Activated CD4-positive, alpha-beta T cell treated with anti-CD3 and anti-CD28 coated beads for 24 hours (primary cell): ENCODE data around the gene SLC10A7.

Experiments used
- DNase-seq, 2 donors: peaks; one replicate each; pipeline ENCODE4 v3.0.0-alpha.2; 2020; ENCODE audit warnings: low read depth in 2 of 2

SLC10A7 gene

DNA sequence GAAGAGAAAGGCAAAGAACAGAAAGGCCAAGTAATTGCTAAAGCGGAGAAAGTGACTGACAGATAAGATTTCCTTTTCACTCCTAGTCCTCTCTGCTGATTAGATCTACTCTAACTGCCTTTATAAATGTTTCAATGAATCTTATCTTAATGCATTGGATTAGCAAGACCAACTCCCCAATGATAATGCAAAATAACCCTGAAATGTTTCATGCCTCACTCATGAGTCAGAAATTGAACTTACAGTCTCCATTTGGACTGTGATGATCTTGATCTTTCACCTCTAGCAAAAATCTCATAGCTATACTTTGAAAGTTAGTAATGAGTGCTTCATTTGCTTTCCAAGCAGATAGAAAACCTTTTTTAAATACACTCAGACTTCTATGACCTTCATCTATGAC, 26.5 kb downstream of the SLC10A7 start:
- DNase-seq = no peak

DNA sequence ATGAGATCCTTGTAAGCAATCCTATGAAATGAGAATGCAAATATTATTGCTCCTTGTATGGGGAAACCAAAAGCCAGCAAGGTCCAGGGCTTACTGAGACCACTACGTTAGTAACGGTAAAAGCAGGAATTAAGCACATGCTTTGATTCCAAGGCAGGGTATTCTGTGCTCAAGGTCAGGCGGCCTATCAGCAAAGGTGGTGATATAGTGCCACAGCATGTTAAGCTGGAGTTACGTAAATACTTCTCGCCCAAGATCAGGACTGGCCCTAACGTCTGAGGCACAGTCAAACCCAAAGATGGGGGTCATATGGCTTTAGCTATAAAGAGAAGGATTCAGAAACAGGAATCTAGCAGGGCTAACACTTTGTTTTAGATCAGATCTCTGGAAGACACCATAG, 27.6 kb downstream of the SLC10A7 start:
- no peak for DNase-seq

DNA sequence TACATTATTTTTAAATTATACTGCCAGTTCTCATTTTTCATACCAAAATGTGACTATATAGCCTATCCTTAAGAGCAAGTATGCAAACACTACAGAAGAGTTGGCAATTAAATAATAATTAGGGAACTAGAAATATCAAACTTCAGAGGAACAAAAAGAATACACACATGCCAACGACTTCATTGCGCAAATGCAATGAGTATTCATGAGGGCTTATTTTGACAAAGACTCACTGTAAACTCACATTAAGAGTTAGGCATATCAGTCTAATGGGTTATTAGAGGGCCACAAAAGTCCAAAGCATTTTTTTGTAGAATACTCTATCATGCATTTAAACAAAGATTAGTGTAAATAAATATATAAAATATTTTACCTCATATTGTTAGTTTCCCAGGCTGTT, 31.6 kb downstream of the SLC10A7 start:
- DNase-seq = no peak

DNA sequence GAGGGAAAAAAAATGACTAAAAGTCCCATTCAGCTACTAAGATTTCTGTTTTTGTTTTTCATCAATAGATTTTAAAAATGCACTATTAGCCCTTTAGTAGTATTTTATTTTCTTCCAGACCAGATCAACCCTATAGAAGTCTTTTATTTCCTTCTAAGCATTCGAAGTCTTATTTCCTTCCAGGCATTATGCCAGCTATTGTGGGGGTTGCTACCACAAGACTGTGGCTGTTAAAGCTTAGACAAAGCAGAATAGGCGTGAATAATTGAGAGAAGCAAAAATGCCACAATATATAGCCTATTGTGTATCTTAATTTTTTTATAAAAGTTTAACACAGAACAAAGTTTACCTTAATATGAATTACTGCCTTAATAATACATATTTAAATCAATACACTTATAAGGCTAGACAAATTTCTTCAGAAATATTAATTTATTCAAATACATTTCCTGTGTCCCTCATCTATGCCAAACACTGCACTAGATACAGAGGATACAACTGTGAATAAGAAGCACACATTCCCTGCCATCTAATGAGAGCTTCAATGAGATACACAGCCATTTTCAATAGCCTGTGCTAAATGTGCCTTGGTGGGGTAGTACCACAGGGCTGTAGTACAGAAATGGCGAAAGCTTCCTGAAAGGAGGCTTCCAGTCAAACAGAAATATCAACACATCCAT, 33.1 kb downstream of the SLC10A7 start:
- DNase-seq = no peak

DNA sequence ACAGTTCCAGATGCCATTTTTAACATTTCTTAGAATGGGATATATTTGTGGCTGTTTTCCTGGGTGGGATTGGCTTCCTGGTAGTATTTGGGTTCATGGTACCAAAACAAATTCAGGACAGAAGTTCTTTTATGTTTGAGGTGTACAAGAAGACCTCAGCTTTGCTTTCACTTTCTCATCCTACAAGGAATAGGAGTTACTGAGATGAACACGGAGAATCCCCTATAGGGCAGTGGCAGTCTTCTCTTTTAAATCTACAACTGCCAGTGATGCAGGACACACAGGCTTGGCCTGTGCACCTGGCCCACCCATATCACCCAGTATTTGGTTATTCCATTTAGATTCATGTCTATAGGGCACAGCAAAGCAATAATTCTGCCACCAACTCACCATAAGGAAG, 35.2 kb downstream of the SLC10A7 start:
- no peak for DNase-seq

DNA sequence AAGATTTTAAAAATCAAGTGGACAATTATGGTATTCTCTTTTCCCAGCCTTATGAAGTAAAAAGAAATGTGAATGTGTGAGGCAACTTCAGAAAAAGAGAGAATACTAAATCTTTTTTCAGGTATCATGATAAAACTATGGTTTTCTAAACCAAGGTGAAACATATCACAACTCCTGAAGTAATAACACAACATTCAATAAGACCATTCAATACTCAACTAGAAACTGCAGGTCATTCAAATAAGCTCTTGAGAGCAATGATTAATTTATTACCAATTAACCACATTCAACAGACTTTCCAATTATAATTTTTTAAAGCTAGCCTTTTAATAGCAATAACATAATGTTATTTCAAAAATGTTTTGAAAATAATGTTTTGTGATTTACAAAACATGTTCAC, 35.8 kb downstream of the SLC10A7 start:
- DNase-seq = no peak

DNA sequence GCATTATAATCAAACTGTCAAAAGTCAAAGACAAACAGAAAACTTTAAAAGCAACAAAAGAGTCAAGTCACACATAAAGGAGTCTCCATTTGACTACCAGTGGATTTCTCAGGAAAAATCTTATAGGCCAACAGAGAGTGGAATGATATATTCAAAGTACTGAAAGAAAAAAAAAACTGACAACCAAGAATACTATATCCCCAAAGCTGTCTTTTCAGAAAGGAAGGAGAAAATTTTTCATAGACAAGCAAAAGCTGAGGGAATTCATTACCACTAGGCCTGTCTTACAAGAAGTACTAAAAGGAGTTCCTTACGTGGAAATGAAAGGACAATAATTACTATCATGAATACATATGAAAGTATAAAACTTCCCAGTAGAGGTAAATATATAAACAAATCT, 39.0 kb downstream of the SLC10A7 start:
- DNase-seq = no peak

DNA sequence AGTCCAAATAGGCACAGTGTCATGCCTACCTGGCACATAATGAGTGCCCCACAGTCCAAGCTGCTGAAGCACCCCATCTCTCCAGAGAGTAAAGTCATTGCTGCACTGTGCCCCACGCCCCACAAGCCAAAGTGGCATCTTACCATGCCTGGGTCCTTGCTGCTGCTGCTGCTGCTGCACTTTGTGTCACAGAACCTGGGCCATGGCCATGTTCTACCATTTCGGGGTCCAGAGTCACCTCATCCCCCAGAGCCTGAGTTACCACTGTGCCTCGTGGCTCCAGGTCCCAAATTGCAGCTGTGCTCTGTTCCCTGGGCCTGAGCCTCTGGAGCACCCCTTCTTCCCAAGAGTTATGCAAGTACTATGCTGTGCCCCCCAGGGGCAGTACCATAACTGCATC, 40.5 kb downstream of the SLC10A7 start:
- DNase-seq = no peak

DNA sequence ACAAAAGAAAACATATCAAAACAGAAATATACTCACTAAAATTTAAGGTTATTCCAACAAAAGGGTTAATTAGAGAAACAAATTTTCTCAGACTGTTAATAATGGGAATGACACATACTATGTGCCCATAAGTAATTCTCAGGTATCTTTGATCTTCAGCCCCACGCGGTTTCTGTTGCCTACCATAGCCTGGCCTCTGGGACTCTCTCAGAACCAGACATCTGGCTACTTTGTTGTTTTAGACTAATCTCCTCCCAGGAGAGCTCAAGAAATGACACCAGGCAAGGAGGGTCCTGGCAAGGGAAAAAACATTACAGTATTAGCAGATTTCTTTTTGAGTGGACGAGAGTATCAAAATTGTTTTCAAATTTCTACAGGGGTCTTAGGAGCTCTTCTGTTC, 43.7 kb downstream of the SLC10A7 start:
- DNase-seq = no peak

DNA sequence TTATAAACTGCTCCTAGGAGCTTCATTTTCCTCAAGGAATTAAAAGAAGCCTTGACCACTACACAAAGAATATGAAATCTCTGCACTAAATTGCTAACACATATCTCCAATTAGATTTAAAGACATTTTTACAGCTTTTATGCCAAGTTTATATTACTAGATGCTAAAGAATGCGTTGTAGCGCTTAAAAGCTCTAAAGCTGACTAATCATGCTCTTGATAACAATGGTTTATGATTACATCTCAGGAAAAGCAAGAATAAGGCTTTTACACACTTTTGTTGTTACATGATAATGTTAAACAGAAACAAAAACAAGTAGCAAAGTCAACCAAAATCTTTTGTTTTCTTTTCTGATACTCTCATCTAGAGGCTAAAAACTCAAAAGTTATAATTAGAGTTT, 44.7 kb downstream of the SLC10A7 start:
- DNase-seq = no peak

DNA sequence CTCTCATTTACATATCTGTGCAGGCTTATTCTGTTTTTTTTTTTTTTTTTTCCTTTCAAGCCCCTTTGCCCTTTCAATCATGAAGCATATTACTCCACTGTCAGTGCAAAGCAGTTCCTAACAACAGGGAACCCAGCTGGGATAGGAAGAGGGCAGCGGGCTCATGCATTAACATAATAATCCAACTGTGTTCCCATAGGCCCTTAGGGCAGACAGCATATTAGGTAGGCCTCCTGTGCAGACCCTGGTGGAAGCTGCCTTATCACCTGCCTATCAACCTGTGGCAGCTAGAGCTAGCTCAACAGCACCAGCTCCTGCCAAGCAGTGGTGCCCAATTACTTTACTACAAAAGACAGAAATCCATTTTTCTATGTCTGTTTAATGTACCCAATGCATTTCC, 49.3 kb downstream of the SLC10A7 start:
- no peak for DNase-seq

DNA sequence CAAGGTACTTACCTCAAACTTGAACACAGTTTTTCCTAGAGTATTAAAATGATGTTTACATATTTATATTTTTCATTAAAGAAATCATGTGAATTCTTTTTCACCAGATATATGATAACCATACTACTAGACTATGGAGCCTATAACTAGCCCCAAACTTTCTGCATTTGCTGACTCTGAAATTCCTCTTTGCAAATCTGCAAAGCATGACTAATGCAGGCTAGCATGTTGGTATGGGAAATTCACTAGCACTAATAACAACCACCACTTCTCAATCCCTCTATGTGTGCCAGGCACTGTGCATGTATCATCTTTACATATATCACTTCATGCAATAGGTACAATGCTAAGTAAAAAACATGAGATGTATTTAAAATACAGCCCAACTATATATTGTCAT, 51.1 kb downstream of the SLC10A7 start:
- DNase-seq = no peak

DNA sequence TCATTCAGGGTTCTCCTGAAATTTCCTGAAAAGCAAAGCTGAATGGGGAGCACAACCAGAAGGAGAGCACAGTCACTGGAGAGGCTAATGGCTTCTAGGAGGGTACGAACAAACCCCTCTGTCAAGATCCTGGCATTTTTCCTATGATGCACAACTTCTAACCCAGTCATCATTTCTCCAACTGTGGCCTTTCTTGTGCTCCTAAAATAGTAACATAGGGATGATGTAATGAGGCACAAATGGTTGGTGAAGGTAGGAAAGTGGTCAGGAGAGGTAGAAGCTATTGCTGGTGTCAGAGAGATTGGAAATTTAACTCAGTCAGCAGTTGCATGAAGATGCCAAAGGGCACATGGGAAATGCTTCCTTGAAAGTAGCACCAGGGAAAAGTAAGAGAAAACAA, 52.7 kb downstream of the SLC10A7 start:
- DNase-seq = no peak

DNA sequence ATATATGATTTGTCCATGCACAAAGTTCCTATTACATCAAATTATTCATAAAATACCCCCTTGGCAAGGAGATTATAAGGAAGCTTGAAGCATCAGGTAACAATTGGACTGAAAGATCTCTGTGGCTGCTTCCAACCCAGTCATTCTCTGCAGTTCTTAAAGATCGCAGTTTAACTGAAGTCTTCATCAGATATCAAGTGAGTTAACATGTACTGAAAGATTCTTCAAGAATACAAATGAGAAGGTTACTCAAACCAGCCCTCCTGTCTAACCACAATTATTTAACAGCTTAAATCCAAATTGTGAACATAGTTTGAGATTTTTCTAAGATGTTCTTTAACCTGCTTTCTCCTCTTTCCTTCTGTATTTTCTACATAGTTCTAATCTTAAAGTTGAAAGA, 56.1 kb downstream of the SLC10A7 start:
- no peak for DNase-seq

DNA sequence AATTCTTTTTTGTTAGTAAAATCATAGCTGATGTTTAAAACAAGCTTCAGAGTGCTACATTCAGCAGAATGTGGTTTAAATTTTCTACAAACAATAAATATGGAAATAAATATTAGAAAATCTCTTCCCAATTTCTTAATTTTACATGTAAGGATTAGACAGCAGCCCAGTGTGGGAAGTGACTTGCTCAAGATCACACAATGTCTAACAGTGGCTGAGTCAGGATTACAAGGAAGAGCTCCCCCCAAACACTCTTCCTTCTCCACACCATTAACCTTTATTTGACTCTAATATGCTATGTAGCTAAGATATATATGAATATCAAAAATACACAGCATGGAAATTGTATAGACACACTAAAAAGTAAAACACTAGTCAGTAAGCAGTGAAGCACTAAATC, 59.5 kb downstream of the SLC10A7 start:
- no peak for DNase-seq

DNA sequence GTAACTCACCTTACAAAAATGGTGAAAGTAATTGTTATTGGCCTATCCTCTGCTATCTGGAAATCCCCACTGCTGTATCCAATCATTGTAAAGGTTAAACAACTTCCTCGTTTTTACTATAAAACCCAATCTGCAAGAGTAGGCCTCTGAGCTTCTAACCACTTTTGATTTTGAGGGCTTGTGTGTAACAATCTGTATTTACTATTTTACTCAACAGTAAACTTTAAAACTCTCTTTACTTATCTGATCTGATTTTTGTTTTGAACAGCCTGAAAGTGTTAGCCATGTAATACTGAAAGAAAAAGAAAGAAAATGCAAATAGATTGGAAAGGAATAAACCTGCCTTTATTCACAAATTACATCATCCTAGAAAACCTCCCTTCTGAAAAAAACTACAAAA, 63.1 kb downstream of the SLC10A7 start:
- no peak for DNase-seq

DNA sequence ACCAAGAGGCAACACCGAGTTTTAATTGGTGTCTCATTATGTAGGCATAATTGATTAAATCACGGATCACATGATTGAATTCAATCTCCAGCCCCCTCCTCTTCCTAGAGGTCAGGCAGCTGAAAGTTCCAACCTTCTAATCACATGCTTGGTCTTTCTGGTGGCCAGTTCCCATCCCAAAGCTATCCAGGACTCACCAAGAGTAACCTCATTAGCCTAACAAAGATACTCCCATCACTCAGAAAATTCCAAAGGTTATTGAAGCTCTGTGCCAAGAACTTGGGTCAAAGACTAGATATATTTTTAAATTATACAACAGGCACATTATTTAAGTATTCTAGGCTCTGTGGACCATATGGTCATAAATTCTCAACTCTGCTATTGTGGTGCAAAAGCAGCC, 65.1 kb downstream of the SLC10A7 start:
- DNase-seq = no peak

DNA sequence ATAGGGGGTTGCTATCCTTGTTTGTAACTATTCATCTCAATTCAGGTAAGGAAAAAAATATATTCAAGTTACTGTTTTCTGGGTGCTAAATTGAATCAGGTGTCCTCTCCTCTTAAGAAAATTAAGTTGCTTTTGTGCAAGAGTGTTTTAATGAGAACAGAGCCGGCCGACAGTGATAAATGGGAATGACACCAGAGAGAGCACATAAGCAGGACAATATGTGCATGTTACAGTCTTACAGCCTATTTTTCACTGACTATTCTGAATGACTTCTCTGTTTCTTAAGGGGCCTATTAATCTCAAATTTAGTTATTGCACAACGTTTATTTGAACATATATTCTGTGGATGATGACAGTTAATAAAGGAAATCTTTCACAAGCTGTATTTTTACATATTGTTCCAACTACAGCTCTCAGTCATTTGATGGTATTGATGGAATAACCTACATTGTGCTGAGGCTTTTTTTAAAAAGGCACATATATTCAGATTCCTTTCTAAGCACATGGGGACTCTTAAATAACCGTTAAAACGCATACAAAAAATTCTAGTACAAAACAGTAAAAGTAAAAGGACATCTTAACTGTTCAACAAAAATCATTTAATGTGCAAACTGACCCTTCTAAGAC, 68.4 kb downstream of the SLC10A7 start:
- DNase-seq = no peak

DNA sequence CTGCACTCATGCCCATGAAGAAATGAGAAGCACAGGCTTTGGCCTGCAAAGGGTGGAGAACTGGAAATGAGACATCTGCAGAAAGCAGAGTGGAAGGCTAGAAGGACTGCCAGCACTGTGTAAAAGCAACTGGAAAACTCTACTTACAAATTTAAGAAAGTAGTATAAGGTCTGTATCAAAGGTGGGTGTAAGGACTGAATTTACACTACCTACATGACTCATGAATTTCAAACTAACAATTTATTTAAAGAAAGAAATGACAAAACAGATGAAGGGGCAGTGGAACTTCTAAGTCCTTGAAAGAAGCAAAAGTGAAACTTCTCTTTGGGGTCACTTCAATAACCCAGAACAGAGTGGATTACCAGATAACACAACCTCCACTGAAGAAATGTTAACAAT, 71.2 kb downstream of the SLC10A7 start:
- no peak for DNase-seq

DNA sequence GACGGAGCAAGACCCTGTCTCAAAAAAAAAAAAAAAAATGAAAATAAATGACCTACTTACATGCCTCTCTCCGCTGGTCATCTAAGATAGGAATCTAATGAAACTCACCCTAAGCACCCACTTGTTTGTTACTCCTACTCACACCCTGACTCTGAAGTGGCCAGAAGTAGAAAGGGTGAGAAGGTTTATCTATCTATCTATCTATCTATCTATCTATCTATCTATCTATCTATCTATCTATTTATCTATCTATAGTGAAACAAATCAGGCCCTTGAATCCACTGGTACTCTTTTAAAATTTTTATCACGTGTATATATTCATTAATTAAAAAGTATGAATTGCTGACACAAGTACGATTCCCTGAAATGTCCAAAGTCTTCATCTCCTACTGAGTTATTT, 75.2 kb downstream of the SLC10A7 start:
- no peak for DNase-seq

DNA sequence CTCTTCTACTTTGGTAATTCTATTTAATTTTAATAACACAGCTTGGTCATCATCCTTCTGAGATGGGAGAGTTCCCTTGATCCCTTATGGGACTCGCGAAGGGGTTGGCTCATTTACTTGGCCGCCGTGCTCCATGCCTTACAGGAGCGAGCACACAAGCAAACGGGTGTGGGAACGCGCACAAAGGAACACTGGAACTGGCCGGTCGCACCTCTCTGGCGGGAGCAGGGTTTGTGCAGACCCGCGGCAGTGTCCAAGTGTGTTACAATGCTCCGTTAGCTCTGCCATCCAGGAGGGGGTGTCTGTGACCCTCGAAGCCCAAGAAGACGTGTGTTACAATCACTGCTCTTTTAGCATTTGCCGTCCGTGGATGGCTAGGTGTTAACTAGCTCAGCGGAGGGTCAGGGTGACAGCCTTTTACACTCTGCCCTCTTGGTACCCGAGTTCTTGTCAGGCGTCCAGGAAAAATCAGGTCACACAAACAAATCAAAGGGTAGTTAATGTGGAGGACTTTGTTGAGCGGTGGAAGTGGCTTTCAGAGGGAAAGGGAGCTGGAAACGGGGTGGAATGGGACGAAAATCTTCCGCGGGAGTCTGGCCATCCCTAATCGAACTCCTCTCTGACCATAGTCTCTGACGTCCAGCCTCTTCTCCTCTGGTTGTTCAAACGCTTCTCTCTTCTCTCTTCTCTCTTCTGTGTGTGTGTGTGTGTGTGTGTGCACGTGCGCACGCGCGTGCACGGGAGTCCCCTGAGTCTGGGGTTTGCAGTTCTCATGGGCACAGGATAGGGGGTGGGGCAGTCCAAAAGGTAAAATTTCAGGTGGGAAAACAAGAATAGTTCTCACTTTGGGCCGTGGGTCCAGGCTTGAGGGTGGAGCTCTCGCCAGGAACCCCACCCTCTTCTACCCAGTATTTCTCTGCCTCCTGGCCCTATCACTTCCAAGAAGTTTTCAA, 76.3 kb downstream of the SLC10A7 start:
- DNase-seq = no peak

DNA sequence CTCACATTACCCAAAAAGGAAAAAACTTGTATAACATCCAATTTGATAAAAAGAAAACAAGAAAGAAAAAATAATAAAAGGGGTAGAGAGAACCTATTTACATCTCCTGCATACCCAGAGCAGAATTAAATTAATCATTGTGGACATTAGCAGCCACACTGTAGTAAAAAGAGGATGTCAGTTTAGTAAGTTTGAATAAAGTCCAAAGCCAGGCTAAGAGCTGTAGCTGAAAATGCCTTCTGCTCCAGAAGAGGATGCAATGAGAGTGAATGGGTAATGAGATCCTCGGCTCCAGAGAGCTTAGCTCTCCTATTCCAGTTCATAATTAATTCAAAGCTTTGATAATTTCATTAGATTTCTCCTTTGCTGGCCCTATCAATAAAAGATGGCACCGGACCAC, 78.2 kb downstream of the SLC10A7 start:
- DNase-seq = no peak

DNA sequence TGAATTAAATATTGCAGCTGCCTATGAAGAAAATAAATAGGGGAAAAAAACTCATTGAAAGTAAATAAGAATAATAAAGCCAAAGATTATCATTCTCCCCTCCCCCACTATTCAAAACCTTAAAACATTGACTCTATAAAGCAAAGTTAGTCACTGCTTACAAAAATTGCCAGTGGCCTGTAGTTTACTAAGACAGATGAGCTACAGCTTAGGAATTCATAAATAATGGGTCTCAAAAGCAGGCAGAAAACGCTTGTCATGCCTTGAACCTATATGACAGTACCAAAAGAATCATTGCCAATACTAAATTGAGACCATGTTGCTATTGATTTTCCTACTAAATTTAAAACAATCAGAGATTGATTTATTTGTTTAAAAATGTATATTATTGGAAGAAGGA, 78.9 kb downstream of the SLC10A7 start:
- DNase-seq = no peak
